Liver (tissue), 3 donors: ENCODE results near the gene LAMC1.

Source experiments
- CTCF ChIP-seq: fragments of 150-350 bp; IDR thresholded peaks from 2 replicates; pipeline ENCODE4 v1.5.1; 2017; ENCODE audit warnings: improper control_type of control experiment, low read depth, low read length; ENCODE audit not compliant: missing input control
- MAX ChIP-seq: IDR thresholded peaks from 2 replicates; pipeline ENCODE4 v1.6.1; 2016; ENCODE audit warnings: antibody characterized with exemption
- REST ChIP-seq: IDR thresholded peaks from 2 replicates; pipeline ENCODE4 v1.6.1; 2016; ENCODE audit warnings: antibody characterized with exemption, mild to moderate bottlenecking
- SP1 ChIP-seq: IDR thresholded peaks from 2 replicates; pipeline ENCODE4 v1.6.1; 2018; ENCODE audit warnings: antibody characterized with exemption, mild to moderate bottlenecking
- TAF1 ChIP-seq: conservative IDR thresholded peaks from 2 replicates; pipeline ENCODE4 v1.6.1; 2016; ENCODE audit warnings: antibody characterized with exemption, mild to moderate bottlenecking
- donor health status: healthy.
- donor health status: healthy.

GRCh38 chr1:183164963-183165362, 141.7 kb downstream of the LAMC1 start:
- no peak for TF ChIP-seq CTCF
- TF ChIP-seq MAX: no peak
- no peak for TF ChIP-seq REST
- TF ChIP-seq TAF1: no peak
- no peak for TF ChIP-seq SP1
